ENCODE data around the gene SLC66A1. TPM values are rescaled to one million over a fixed set of nuclear protein-coding genes. Genes with fewer than 3 reads are reported as not detected.

Gene SLC66A1
- total and polyA plus RNA-seq, 9 of the 15 experiments (the other 6 are each of a cell fraction or from before 2014, with no cell fraction given), result 1.2 to 40.8 (median 18.6) TPM

GRCh38 chr1:19300211-19300610 lies 11.9 kb upstream of the SLC66A1 start (continued):
- TF ChIP-seq CHD7 (IDR thresholded peaks at IDR 0.05; ENCODE audit: low read depth, low read length) (no peak), SLC30A9 (CRISPR knock-in tag; IDR thresholded peaks at IDR 0.05) (no peak), HNRNPLL (IDR thresholded peaks at IDR 0.05; ENCODE audit: low read depth, low read length, poor library complexity, severe bottlenecking) (no peak), HMG20B (CRISPR knock-in tag; IDR thresholded peaks at IDR 0.05) (no peak), JUND (IDR thresholded peaks at IDR 0.05; ENCODE audit: borderline replicate concordance, low read depth, low read length) (no peak), JUND (tag; IDR thresholded peaks at IDR 0.05; ENCODE audit: borderline replicate concordance, low read depth, low read length) (no peak; the same call in 2 of the 3 replicates), RBM39 (optimal IDR thresholded peaks at IDR 0.05; ENCODE audit: low read depth, low read length) (no peak), GABPB2 (CRISPR knock-in tag; conservative IDR thresholded peaks at IDR 0.05) (no peak), ZBTB34 (CRISPR knock-in tag; IDR thresholded peaks at IDR 0.05) (no peak), NCOA4 (IDR thresholded peaks at IDR 0.05; ENCODE audit: partially characterized antibody) (no peak), TSC22D4 (tag; IDR thresholded peaks at IDR 0.05) (no peak), E2F8 (IDR thresholded peaks at IDR 0.05; ENCODE audit: low read depth, partially characterized antibody) (no peak), SMAD4 (CRISPR knock-in tag; conservative IDR thresholded peaks at IDR 0.05) (0 out of 2 replicates have a peak, but pooled peaks have one; percentile 43)

Data from K562 (cell line).